ENCODE data around the gene IFRD1. TPM values are rescaled to one million over a fixed set of nuclear protein-coding genes. Genes with fewer than 3 reads are reported as not detected.

Gene IFRD1
- total RNA-seq, 1 donor: 55.7 TPM

- TF ChIP-seq CTCF (IDR thresholded peaks at IDR 0.05; ENCODE audit: insufficient read depth, low read depth, low read length): no peak
- DNase-seq (ENCODE audit: low read depth): no peak
- no peak overlapping the region for H3K4me3 ChIP-seq (ENCODE audit: low read depth, low read length)
Measured at GRCh38 chr7:112439476-112439875, 10.8 kb upstream of the IFRD1 start.

- TF ChIP-seq CTCF (IDR thresholded peaks at IDR 0.05; ENCODE audit: insufficient read depth, low read depth, low read length): no peak
- H3K4me3 ChIP-seq (ENCODE audit: low read depth, low read length): no peak overlapping the region
- DNase-seq (ENCODE audit: low read depth): no peak
Measured at GRCh38 chr7:112442210-112442609, 8.1 kb upstream of the IFRD1 start.

DNA sequence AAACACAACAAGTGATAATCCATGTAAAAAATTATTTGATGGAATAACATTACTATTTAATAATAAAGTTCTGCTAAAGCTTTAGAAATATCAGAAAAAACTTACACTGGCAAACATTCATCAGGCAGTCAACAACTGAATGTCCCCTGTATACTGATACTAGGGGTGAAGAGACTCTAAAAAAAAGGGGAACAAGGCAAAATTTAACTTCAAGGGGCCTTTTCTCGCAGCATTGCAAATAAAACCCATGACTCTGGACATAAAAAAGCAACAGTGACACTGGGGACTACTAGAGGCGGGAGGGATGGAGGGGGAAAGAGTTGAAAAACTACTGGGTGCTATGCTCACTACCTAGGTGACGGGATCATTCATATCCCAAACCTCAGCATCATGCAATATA is 5.8 kb upstream of the IFRD1 start:
- DNase-seq (ENCODE audit: low read depth): no peak
- no peak for TF ChIP-seq CTCF (IDR thresholded peaks at IDR 0.05; ENCODE audit: insufficient read depth, low read depth, low read length)
- H3K4me3 ChIP-seq (ENCODE audit: low read depth, low read length): no peak overlapping the region

DNA sequence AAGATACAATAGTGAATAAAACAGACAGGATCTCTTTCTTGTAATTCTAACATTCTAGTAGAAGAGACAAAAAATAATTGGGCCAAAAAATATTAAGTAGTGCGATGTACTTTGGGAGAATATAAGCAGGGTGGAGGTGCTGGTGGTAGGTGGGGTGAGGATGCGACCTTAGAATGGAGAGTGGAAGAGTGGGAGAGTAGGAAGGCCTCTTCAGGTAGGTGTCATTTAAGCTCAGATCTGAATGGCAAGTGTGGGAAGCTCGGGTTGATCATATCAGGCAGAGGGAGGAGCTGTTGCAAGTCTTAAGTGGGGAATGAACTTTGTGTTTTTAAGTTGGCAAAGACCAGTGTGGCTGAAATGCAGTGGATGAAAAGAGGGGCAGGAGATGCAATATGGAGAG is 3.8 kb upstream of the IFRD1 start:
- no peak for TF ChIP-seq CTCF (IDR thresholded peaks at IDR 0.05; ENCODE audit: insufficient read depth, low read depth, low read length)
- H3K4me3 ChIP-seq (ENCODE audit: low read depth, low read length): no peak overlapping the region
- no peak for DNase-seq (ENCODE audit: low read depth)

DNA sequence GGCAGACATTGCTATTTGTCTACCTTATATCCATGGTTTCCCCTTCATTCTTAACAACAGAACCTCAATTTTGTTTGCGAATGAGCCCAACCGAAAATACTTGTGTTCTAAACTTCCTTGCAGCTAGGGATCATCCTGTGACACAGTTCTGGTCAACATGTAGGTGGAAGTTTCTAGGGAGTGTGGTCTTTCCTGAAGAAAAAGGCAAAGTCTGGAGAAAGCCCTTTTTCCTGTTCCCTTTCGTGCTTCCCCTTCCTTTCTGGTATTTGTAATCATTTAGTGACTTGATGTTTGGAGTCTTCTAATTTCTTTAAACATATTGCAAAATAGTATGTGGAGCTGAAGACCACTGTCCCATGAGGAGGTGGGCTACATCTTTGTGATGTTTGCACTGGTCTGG is 2.9 kb upstream of the IFRD1 start:
- TF ChIP-seq CTCF (IDR thresholded peaks at IDR 0.05; ENCODE audit: insufficient read depth, low read depth, low read length): no peak
- no peak for DNase-seq (ENCODE audit: low read depth)
- no peak overlapping the region for H3K4me3 ChIP-seq (ENCODE audit: low read depth, low read length)

- no peak for DNase-seq (ENCODE audit: low read depth)
- no peak for TF ChIP-seq CTCF (IDR thresholded peaks at IDR 0.05; ENCODE audit: insufficient read depth, low read depth, low read length)
- no peak overlapping the region for H3K4me3 ChIP-seq (ENCODE audit: low read depth, low read length)
Measured at GRCh38 chr7:112448381-112448780, 1.9 kb upstream of the IFRD1 start.

DNA sequence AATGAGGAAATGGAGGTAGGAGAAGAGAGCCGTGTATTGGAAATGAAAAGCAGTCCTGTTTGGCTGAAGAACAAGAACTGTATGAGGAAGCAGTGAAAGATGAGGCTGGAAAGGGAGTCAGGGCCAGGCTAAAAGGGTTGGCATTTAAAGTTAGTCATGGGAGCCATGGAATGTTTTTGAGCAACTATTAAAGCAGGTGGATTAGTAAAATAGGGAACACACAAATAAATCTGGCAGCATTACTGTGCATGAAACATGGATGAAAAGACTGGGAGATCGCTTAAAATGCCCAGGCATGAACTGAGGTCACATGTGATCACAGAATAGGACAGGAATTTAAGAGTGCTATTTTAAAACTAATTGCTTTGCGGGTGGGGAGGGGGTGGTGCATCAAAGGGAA is 1.4 kb upstream of the IFRD1 start:
- no peak for TF ChIP-seq CTCF (IDR thresholded peaks at IDR 0.05; ENCODE audit: insufficient read depth, low read depth, low read length)
- H3K4me3 ChIP-seq (ENCODE audit: low read depth, low read length): no peak overlapping the region
- DNase-seq (ENCODE audit: low read depth): no peak
